Hippocampal formation (tissue), 2 donors: ENCODE measurements around the gene ZNF138.
"Not testable (repeated sequence)": the region's sequence is repeated elsewhere in the genome, so short reads cannot be mapped to it uniquely, and the experiment has no call there.

Experiments
- DNase-seq, 2 donors: peaks; one replicate each; lab custom pipeline; 2025; lab: John Stamatoyannopoulos, UW

ZNF138 gene

DNA sequence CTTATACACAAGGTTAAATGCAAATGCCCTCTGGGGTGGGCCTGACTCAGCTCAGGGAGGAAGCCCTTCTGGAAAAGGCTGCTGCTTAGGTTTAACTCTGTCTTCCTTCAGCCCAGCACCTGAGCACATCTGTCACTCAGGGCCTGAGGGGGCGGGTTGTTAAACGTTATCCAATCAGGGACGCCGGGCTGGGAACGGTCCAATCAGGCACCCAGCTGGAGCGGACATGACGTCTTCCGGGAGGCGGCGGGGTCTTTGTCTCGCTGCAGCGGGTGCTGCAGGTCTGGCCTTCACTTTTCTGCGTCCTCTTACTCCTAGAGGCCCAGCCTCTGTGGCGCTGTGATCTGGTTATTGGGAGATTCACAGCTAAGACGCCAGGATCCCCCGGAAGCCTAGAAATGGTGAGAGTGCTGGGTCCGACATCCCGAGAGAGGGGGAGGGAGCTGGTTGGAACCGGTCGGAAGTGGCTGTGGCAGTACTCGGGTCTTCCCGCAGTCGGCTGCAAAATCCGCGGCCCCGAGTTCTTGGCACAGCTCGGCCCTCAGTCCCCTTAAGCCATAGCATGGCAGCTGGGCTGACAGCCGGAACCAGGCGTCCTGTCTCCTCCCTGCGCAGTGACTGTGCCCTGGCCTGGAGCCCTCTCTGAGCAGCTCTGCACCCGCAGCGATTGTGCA, at the start of gene ZNF138:
ZNF138 (plus strand) TSS at position 258 of the 674 bp plus-strand sequence; CDS start at position 399, 141 bp downstream.
- DNase-seq: peak; percentile 91 to 95

DNA sequence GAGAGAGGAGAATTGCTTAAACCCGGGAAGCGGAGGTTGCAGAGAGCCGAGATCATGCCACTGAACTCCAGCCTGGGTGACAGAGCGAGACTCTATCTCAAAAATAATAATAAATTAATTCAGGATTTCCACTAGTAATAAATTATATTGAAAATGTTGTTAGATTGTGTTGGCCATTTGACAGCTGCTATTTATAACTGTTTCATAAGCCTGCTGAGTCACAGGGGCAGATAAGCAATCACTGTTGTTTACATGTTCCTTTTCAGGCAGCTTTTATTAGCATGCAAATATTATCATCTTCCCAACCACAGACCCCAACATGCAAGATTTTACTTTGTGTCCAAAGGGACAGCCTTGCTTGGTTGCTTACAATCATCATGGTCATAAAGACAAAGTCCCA, 49.5 kb upstream of the ZNF138 start:
- no peak for DNase-seq

DNA sequence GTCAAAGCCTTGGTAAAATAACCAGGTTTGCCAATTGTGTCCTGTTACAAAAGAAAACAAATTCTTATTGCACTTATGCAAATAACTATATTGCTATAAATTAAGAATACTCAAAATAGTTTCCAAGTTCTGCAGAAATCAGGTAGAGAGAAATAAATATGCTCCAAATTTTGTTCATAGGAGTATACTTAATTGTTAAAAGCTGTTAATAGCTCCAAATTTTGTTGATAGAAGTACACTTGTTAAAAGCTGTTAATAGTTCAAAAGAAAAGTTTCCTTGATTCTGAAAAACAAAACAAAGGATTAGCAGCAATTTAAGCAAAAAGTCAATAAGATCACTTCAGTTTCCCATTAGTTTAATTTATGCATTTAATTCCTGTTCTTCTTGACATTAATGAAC, 46.4 kb upstream of the ZNF138 start:
- no peak for DNase-seq

DNA sequence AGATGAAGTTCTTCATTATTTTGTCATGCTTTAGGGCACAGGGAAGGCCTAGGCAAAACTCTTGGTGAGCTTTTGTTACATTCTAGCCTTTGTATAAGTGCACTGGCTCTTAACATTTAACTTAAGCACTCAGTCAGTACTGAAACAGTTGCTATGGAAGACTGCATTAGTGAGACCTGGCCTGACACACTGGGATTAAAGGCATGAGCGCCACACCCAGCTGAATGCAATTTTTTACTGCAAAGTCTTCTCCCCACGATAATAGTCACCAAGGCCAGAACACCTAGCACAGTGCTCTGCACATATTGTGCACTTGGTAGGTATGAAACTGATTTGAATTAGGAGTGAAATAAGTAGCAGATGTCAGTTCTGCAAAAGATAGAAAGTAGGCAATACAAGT, 41.2 kb upstream of the ZNF138 start:
- DNase-seq: no peak

DNA sequence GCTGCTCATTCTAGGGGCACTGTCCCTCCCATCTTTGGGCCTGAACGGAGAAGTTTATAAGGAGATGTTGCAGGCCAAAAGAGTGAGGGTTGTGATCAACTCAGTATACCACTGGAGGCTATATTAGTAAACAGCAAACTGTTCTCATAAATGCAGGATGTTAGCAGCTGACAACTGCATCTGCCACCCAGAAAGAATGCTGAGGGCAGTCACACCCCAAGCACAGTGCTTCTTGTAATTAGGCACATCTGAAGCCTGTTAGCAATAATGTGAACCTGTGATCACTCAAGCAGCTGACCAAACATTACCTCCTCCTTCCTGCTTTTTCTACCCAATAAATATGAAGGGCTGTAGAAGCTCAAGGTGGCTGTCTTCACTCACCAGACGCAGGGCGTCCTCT, 38.4 kb upstream of the ZNF138 start:
- no peak for DNase-seq

DNA sequence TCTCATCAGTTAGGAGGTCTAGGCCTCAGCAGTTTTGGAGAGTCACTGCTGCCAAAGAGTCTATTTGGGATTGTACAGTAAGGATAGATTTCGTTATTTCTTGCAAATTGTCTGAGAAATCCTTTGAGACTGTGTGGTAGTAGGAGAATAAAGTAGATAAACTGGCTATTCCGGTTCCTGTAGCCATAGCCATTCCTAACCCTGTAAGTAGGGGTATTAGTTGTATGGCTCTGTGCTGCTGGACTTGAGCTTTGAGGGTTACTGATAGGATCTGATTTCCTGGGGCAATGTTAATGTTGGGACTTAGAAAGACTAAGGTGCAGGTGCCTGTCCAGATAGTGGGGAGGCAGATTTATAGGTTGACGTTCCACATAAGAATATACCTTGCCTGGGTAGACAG, 36.1 kb upstream of the ZNF138 start:
- DNase-seq: no peak

DNA sequence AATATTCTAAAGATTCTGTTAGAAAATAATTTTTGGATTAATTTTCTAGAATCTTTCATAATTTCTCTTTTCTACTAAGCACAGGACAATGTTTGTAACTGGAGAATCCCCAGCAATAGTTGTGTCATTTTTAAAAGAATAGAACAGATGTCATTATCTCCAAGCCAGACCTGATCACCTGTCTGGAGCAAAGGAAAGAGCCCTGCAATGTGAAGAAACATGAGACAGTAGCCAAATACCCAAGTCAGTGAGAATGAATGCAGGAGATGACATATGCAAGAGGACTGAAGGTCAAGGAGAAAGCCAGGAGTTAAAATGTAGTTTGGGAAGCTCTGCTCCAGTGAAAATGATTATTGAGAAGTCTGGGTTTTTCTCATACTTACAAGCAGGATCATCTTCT, 25.4 kb upstream of the ZNF138 start:
- DNase-seq: no peak

DNA sequence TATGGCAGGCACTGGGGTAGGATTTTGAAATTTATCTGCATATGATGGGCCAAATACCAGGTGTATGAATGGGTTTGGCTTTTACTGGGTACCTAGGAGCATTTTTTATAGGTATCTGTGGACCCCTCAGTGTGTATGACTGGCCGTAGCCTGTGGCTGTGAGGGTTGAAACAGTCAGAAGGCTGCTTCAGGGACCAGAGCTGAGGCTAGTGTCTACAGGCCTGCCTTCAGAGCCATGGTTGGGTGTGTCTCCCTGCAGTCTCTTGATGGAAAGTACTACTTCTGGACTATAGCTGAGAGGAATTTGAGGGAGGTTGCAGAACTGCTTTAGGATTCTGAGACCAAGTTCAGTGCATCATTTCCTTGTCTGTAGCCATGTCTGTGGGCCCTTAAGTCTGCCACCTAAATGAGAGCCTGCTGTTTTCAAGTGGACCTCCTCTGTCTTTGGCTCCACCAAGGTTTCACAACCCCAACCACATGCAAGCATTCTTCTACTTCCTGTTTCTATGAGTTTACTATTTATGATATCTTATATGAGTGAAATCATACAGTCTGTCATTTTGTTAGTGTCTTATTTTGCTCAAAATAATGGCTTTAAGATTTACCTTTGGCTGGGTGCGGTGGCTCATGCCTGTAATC, 19.9 kb upstream of the ZNF138 start:
- DNase-seq: no peak

DNA sequence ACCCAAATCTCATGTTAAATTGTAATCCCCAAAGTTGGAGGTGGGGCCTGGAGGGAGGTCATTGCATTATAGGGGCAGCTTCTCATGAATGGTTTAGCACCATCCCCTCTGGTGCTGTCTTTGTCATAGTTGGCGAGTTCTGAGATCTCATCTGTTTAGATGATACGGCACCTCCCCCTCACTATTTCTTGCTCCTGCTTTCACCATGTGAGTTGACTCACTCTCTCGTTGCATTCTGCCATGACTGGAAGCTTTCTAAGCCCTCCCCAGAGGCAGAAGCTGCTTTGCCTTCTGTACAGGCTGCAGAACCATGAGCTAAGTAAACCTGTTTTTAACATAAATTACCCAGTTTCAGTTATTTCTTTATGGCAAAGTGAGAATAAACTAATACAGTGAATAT, 18.9 kb upstream of the ZNF138 start:
- DNase-seq: peak in 1 of 2 donors; percentile 2

DNA sequence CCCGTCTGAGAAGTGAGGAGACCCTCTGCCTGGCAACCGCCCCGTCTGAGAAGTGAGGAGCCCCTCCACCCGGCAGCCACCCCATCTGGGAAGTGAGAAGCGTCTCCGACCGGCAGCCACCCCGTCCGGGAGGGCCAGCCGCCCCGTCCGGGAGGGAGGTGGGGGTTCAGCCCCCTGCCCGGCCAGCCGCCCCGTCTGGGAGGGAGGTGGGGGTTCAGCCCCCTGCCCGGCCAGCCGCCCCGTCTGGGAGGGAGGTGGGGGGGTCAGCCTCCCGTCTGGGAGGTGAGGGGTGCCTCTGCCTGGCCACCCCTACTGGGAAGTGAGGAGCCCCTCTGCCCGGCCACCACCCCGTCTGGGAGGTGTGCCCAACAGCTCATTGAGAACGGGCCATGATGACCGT, 9.4 kb upstream of the ZNF138 start:
- DNase-seq: not testable (repeated sequence)

DNA sequence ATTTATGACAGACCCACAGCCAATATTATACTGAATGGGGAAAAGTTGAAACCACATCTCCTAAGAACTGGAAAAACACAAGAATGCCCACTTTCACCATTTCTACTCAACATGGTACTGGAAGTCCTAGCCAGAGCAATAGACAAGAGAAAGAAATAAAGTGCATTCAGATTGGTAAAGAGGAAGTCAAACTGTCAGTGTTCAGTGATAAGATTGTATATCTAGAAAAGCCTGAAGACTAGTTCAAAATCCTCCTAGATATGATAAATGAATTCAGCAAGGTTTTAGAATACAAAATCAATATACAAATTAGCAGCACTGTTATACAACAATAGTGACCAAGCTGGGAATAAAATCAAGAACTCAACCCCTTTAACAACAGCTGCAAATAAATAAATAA, 6.9 kb upstream of the ZNF138 start:
- DNase-seq: no peak

DNA sequence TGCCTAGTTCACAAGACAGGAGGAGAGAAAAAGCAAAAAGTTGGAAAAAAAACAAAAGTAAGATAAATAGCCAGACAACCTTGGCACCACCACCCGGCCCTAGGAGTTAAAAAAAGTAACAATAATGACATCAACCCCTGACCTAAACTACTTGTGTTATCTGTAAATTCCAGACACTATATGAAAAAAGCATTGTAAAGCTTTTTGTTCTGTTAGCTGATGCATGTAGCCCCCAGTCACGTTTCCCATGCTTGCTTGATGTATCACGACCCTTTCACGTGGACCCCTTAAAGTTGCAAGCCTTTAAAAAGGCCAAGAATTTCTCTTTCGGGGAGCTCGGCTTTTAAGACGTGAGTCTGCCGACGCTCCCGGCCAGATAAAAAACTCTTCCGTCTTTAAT, 5.0 kb upstream of the ZNF138 start:
- not testable (repeated sequence) for DNase-seq

DNA sequence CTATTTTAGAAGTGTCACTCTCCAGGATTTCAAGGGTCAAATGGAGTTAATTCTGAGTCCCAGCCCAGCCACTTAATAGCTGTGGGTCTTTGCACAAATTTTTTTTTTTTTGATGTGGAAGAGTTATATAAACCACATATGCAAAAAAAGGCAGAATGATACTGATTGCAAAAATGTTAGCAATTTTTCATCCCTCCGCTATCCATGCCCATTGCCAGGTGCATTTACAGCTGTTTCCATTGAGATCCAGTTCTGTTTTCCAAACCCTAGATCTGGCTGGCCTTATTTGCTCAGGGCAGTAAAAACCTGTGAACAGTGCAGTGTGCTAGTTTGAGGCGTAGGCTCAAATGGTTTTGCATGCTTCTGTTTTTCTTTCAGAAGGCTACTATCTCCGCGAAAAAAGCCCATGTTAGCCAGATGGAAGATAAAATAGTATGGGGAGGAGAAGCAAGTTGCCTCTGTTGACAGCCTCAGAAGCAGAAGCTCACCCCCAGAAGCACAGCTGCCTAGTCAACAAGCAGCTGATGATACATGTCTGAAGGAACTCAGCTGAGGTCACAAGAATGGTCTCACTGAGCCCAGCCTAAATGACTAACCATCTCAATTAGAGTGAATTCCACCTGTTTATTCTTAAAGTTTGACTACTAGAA, 997 bp upstream of the ZNF138 start:
- DNase-seq: peak in 1 of 2 donors; percentile 1

DNA sequence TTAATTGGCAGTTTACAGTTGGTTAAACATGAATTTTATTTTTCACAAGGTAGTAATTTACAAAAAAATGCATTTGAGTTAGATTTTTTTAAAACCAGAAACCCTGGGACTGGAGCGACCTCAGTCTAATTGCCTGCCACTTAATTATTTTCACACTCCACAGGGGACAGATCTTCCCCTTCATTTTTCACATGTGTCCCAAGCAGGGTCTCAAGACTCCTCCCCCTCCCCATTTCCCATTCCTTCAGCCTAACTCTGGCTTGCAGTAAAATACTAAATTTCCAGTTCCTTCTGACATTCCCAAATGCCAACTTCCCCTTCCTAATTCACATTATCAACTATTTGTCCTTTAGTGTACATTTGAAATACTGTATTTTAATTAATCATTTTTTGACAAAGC, 948 bp downstream of the ZNF138 start:
- DNase-seq: no peak

DNA sequence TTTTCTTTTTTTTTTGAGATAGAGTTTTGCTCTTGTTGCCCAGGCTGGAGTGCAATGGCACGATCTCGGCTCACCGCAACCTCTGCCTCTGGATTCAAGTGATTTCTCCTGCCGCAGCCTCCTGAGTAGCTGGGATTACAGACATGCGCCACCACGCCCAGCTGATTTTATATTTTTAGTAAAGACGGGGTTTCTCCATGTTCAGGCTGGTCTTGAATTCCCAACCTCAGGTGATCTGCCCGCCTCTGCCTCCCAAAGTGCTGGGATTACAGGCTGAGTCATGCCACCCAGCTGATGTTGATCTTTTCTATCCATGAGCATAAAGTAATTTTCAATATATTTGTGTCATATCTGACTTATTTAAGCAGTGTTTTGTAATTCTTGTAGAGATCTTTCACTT, 4.9 kb downstream of the ZNF138 start:
- DNase-seq: not testable (repeated sequence)

DNA sequence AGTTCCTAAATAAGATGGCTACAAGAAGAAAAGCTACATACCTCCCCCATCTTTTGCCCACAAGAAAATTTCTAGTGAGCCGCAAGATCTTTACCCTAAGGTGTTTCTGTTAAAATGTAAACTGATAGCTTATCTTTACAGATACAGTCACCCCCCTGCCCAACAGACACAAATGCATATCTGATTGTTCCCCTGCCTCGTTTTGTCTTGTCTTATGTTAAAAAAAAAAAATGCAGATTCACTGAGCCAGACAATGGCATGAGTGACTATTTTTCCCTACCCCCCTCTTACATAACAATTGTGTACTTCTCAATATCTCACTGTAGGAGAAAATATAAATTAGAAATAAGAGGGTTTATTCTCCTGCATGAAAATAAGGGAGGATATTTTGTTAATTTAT, 8.5 kb downstream of the ZNF138 start:
- no peak for DNase-seq

DNA sequence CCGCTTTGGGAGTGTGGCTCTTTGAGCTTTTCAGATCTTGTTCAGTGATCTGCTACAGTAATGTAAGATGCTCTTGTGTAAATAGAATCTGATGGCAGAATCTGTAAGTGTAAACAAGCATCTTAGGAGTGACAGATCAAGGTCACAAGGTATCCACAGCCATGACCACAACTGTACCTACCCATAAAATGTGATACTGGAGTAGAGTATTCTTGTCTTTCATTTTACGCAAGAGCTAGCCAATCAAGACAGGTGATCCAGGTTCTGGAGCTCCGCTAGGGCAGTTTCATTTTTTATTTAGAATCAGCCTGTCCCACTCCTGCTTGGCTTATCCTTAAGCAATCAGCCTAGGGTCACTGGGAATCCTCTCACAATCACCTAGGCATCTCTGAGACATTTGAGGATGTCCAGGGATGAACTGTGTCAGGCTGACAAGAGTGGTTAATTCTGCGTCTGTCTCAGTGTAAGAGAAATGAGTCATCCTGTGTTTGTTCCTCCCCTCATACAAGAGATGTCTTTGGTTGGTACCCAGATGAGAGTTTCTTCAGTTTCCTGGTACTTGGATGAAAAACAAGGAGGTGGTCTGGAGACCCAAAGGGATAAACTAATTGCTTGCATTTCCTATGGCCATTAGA, 13.6 kb downstream of the ZNF138 start:
- DNase-seq: no peak

DNA sequence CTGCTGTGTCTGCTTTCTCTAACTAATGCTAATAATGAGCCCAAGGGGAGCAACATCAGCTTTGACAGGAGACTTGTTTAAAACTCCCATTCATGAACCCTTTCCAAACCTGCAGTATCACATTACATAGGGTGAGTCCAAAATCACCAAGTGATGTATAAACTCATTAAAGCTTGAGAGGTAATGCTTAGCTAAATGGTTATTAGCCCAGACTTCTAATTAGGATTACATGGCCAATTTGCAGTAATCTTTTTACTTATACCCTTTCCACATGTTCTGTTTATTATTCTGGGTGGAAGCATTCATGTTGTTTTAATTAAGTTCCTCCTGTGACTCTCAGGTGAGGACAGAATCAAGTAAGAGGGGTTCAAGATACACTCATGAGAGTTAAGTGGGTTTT, 17.5 kb downstream of the ZNF138 start:
- no peak for DNase-seq

DNA sequence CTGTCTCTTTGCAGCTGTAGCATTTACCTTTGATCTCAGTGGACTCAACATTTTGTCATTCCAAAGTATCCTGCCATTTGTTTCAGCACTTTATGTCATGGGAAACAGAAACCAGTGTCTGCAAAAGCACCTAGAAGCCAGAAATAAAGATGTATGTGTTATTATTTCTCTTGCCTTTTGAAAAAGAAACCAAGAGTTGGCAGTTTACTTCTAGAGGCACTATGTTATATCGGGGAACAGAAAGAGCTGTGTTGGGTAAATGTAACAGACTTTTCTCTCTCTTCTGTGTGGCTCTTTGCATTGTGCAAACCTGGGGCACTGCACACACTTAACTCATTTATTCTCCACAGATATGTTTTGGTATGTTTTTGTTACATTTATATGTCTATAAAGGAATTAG, 36.7 kb downstream of the ZNF138 start:
- no peak for DNase-seq

DNA sequence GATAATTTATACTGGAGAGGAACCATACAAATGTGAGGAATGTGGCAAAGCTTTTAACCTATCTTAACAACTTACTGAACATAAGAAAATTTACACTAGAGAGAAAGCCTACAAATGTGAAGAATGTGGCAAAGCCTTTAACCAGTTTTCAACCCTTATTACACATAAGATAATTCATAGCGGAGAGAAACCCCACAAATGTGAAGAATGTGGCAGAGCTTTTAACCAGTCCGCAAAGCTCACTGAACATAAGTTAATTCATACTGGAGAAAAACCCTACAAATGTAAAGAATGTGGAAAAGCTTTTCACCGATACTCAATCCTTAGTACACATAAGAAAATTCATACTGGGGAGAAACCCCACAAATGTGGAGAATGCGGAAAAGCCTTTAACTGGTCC, 37.9 kb downstream of the ZNF138 start:
- no peak for DNase-seq

DNA sequence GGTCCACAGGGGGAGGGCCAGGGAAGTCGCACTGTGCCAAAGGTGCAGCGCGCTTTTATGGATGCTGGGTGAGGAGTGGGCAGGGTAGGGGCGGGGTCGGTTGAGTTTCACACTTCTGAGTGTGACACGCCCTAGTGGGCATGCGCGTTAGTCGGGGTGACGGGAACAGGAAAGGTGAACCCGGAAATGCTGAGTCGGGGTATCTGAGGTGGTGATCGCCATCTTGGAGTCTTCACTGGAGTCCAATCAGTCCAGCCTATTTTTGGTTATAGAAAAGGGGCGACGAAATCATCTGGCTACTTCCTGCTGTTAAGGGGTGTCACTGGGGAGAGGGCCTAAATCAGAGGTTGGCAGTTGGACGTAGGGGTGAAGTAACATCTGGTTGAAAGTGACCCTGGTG, 40.8 kb downstream of the ZNF138 start:
- no peak for DNase-seq

DNA sequence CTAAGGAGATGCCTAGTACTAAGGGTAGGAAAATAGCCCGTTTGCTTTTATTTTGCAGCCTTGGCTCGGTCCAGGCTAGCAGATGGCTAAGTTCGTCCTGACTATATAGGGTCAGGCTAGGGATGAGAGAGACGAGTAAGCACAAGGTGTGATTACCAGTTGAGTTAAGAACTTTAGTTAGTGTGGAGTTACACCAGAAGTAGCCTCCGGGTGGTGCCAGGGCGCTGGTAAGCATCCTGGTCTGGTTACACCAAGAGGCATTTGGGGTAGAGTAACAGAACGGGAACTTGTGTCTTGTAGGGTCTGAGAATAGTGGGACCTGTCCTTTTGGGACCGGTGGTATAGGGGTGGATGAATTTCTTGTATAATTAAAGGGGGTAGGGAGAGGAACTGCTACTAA, 41.6 kb downstream of the ZNF138 start:
- not testable (repeated sequence) for DNase-seq

DNA sequence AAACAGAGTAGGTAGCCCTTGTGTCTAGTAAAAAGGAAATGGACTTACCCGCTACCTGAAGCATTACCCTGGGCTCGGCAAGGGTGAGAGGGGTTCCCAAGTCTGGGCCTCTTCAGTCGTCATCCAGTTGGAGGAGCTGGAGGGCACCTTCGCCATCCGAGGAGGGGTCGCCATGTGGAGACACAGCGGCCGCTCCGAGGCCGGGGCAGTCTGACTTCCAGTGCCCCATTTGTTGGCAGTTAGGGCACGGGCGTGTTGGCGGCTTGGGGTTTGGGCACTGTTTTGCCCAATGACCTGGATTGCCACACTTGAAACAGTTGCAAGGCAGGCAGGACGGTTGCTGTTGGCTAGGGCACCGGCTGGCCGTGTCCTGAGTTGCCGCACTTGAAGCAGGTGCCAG, 43.8 kb downstream of the ZNF138 start:
- not testable (repeated sequence) for DNase-seq
